CD4-positive, alpha-beta T cell treated with Interleukin-21 for 1 hour (primary cell): Measurements from ENCODE around the gene OR4C16.

Experiments used
- DNase-seq: peaks from one replicate; pipeline ENCODE4 v3.0.0-alpha.2; 2020

Gene OR4C16

DNA sequence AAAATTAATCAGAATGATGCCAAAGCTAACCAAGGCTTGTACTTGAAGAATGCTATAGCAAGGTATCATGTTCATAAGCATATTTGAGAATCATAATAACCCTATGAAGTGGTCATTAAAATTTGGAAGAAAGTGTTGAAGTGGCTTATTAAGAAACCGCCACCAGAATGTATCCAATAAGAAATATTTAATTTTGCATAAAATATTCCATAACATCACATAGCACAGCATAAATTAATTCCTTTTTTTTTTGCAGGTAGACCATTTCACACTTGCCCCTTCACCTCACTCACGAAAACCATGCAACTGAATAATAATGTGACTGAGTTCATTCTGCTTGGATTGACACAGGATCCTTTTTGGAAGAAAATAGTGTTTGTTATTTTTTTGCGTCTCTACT, at the start of gene OR4C16:
Gene OR4C16, plus strand, starts transcription at position 301 of the 400 bp plus-strand sequence. Its CDS starts 0 bp downstream, at position 301.
- no peak for DNase-seq

- no peak for DNase-seq
Measured at GRCh38 chr11:55554169-55554568, 17.8 kb upstream of the OR4C16 start, which contains the start of gene OR4C15. Gene OR4C15, plus strand, starts transcription at chr11:55554469. Its CDS starts 0 bp downstream, at chr11:55554469.

- DNase-seq: no peak
Measured at GRCh38 chr11:55572548-55572947, 620 bp downstream of the OR4C16 start.

DNA sequence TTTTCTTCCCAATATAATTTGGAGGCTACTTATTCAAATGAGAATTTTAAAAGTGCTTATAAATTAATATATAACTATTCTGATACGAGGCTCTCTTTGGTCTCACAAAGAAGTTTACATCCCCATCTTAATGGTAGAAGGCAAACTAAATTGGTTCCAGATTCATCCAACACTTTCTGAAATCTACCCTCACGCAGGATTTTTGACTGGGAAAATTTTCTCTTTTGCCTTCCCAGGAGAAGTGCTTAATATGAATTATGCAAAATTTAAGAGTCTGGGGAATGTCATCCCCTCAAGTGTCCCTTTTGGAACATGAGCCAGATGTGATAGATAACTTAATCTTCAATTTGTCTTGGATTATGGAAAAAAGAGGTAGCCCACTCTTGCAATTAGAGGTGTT, 35.6 kb downstream of the OR4C16 start, which contains the start of gene OR4C11:
Gene OR4C11, minus strand, starts transcription at position 101 of the 400 bp plus-strand sequence. CDS start 3,272 bp downstream, outside the sequence.
- no peak for DNase-seq
